Fibroblast of skin of back (primary cell): ENCODE data around the gene PNMA6E.
A peak's percentile ranks its signal among the peaks of the same experiment; 100 is the strongest.

Source experiments
- DNase-seq: peaks from one replicate; pipeline ENCODE4 v3.0.0-alpha.2; 2013

Gene PNMA6E

GRCh38 chrX:153382563-153383482, 18.3 kb downstream of the PNMA6E start:
- DNase-seq, result no peak

DNA sequence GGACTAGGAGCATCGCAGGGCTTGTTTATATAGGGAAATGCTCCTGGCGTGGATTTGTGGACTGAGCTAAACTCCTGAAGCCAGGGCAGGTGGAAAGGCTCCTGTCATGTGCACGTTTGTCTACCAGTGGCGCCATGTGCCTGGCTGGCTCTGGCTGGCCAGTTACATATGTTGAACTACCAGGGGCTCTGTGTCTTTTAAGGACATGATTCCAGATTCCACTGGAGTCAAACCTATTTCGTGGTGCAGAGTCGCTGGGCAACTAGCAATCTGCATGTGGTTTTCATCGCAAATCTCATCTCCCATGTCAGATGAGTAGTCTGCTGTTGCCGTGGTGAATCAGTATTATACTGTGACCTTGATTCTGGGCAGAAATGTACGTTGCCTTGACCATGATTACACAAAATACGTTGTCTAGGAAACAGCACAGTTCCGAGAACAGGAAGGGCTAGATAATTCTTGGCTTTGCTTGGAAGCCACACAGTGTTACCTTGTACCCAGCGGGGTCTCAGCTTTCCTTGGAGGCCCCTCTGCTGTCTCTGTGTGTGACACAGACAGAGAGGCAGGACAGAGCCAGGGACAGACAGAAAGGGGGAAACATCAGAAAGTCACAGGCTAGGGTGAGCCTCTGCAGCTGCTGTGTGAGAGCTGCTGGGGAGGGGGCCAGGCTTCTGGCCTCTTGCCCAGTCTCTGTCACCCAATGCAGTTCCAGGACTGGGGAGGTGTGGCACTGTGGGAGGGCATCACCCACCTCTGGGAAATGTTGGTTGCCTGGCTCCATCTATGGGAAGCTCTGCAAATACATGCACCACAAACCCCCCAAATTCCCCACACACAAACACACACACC, 19.2 kb downstream of the PNMA6E start:
- DNase-seq, result peak; percentile 48

DNA sequence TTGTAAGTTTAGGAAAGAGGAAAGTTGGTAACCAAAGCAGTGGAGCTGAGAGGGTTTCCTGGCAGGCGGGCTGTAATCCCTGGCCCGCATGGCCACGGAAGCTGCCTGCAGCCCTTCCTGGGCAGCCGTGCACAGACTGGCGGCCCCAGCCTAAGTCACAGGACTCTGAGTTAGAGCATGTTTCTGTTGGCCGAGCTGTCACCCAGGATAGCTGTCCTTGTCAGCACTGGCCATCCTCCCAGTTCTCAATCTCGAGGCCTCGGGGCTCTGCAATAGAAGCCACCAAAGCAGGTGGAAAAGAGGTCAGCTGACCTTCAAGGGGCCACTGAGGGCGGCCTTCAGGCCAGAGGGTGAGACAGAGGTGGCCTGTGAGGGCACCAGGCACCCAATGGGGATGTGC, 20.5 kb downstream of the PNMA6E start:
- DNase-seq, result no peak

- DNase-seq, result no peak
These were observed 21.1 kb downstream of the PNMA6E start for GRCh38 chrX:153379971-153380581.

DNA sequence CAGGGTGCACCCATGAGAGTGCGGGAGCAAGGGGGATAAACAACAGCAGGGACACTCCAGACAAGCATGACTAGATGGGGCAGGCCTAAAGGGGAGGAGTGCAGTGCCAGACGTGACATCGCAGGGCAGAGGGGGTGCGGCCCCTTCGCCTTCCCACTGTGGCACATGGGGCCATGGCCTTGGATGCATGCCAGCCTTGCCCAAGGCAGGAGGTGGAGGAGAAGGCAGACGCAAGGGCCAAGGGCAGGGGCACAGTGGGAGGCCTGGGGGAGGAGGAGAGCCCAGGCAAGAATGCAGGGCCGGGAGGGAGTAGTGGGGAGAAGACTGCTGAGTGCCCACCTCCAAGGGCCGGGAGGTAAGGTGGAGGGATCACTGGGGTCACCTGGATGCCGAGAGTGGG, 21.6 kb downstream of the PNMA6E start:
- no peak for DNase-seq

DNA sequence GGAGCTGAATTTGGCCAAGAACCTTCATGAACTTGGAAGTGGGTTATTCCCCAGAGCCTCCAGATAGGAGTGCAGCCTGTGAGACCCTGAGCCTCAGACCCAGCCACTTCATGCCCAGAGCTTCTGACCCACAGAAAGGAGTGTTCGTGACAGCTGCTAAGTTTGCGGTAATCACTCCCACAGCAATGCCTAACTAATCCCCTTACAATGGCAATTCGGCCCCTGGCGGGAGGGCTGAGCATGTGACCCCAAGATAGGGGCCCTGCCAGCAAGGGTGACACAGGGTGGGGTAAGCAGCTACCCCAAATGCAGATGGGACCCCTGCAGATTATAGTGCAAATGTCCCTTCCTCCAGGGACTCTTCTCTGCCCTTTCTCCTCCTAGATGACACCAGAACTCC, 22.5 kb downstream of the PNMA6E start:
- DNase-seq, result no peak

DNA sequence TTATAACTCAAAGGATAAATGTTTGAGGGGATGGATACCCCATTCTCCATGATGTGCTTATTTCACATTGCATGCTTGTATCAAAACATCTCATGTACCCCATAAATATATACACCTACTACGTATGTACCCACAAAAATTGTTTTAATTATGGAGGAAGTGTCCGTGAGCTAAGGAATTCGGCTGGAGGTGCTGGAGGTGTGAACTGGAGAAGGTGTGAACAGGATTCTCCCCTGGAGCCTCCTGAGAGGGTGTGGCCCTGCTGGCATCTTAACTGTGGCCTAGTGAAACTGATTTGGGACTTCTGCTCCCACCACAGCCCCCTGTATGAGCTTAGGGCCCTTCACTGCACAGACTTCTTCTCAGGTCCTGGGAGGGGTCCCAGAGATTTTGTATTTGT, 23.4 kb downstream of the PNMA6E start:
- DNase-seq, result no peak

- DNase-seq, result no peak
These were observed 25.6 kb downstream of the PNMA6E start for GRCh38 chrX:153375571-153375970.

GRCh38 chrX:153374426-153374825, 26.7 kb downstream of the PNMA6E start:
- no peak for DNase-seq

GRCh38 chrX:153372949-153373348, 28.2 kb downstream of the PNMA6E start:
- DNase-seq, result no peak

- no peak for DNase-seq
These were observed 29.9 kb downstream of the PNMA6E start for GRCh38 chrX:153371256-153371655.

GRCh38 chrX:153370293-153371055, 30.7 kb downstream of the PNMA6E start:
- no peak for DNase-seq

- no peak for DNase-seq
These were observed 34.1 kb downstream of the PNMA6E start for GRCh38 chrX:153366878-153367538.

DNA sequence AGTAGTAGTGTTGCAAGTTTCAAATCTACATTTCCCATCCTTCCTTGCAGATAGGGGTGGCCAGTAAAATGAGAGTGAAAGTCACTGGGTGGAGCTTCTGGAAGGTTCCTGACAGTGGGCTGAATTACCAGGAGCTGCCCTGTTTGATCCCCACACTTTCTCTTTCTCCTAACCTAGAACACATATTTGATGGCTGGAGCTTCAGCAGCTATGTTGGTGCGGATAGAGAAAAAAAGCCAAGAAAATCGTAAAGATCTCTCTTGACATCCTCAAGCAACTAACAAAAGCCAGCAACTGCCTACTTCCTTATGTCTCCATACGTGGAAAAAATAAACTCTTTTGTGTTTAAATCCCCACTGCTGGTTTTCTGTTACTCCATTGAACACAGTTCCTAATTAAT, 35.0 kb downstream of the PNMA6E start:
- DNase-seq, result no peak

- no peak for DNase-seq
These were observed 35.5 kb downstream of the PNMA6E start for GRCh38 chrX:153365670-153366069.

- DNase-seq, result no peak
These were observed 39.3 kb downstream of the PNMA6E start for GRCh38 chrX:153361781-153362397.

DNA sequence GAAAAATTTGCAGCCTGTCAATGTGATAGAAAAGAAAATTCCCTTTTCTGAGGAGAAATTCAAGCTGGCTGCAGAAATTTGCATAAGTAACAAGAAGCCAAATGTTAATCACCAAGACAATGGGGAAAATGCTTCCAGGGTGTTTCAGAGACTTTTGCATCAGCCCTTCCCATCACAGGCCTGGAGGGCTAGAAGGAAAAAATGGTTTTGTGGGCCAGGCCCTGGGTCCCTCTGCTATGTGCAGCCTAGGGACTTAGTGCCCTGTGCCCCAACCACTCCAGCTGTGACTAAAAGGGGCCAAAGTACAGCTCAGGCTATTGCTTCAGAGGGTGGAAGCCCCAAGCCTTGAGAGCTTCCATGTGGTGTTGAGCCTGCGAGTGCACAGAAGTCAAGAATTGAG, 43.3 kb downstream of the PNMA6E start:
- no peak for DNase-seq

DNA sequence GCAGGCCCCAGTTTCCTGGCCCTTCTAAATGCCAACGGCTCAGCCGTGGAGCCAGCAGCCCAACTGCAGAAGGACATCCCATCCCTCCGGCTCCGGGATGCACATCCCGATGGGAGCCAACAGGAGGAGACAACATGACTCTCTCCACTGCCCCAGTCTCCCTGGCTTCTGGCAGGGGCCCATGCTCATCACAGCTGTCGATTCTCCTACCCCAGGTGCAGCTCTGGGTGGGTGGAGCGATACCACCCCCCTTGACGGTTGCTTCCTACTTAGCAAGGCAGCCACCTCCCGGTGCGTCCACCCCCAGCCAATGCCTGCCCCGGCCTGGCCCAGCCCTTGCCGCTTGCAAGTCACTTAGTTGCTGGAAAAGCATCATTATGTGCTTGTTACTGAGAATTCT, 47.7 kb downstream of the PNMA6E start:
- no peak for DNase-seq

DNA sequence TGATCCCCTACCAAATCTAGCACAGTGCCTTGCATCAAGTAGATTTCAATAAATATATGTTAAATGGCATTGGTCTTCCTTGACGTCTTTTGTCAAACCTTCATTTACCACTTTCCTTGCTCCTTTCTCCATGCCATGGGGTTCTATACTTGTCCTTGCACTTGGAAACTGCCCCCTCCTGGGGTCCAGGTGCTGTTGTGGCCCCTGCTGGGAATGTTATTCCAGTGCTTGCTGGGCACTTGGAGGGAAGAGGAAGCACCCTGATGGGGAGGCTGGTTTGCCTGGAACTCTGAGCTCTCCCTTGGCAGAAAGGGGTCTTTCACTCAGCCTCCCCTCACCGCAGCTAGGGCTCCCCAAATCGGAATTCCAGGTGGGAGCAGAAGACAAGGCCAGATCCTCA, 48.3 kb downstream of the PNMA6E start:
- no peak for DNase-seq

- DNase-seq, result no peak
These were observed 49.2 kb downstream of the PNMA6E start for GRCh38 chrX:153351981-153352380.

GRCh38 chrX:153349952-153350351, 51.2 kb downstream of the PNMA6E start:
- no peak for DNase-seq
